HCT116 (cell line): ENCODE data around the gene TIAM2.

ENCODE experiments used
- CBX3 ChIP-seq: IDR thresholded peaks from 2 replicates; pipeline ENCODE4 v1.6.1; 2012; ENCODE audit warnings: low read depth
- CEBPB ChIP-seq: IDR thresholded peaks from 2 replicates; pipeline ENCODE4 v1.6.1; 2012; ENCODE audit warnings: low read depth
- CTCF ChIP-seq, 3 experiments: fragments of 200-600 bp in 1 of 3; sonication (generic) in 1 of 3; IDR thresholded peaks in 2 of 3; conservative IDR thresholded peaks in 1 of 3; 2 replicates each; pipeline ENCODE4 v1.5.1; 2012 to 2017; ENCODE audit warnings: low read depth in 2 of 3, low read length in 2 of 3, antibody characterized with exemption in 1 of 3, borderline replicate concordance in 1 of 3, control low read depth in 1 of 3, mild to moderate bottlenecking in 1 of 3, mixed read lengths in 1 of 3, mixed run types in 1 of 3, moderate library complexity in 1 of 3; ENCODE audit not compliant: insufficient read depth in 1 of 3
- RAD21 ChIP-seq: IDR thresholded peaks from 2 replicates; pipeline ENCODE4 v1.6.1; 2012; ENCODE audit warnings: low read depth, mild to moderate bottlenecking

- TF ChIP-seq RAD21 = no peak
- no peak for TF ChIP-seq CTCF (IDR thresholded peaks at IDR 0.05 in 2 of 3, conservative IDR thresholded peaks at IDR 0.05 in 1 of 3; ENCODE audit: borderline replicate concordance in 1 of 3, insufficient read depth in 1 of 3, low read depth in 2 of 3, low read length in 2 of 3)
- no peak for TF ChIP-seq CEBPB
- TF ChIP-seq CBX3 = no peak
These were observed 227.4 kb downstream of the TIAM2 start for GRCh38 chr6:155222506-155222905.
